HFFc6 (cell line): Measurements from ENCODE around the gene TECPR2. TPM values are rescaled to one million over a fixed set of nuclear protein-coding genes. Genes with fewer than 3 reads are reported as not detected.

Experiments
- DNase-seq: peaks from one replicate; pipeline ENCODE4 v3.0.0-alpha.2; 2018
- H3K27ac Mint-ChIP-seq: 2 replicates; pipeline ENCODE4 v1.8.0; 2020; ENCODE audit warnings: mild to moderate bottlenecking, mixed read lengths
- H3K27me3 Mint-ChIP-seq: 2 replicates; pipeline ENCODE4 v1.8.0; 2021; ENCODE audit warnings: mild to moderate bottlenecking, moderate library complexity, mixed read lengths; ENCODE audit not compliant: insufficient read depth
- H3K36me3 Mint-ChIP-seq: 2 replicates; pipeline ENCODE4 v1.8.0; 2021; ENCODE audit warnings: low read depth, mixed read lengths
- H3K4me1 Mint-ChIP-seq: 2 replicates; pipeline ENCODE4 v1.8.0; 2020; ENCODE audit warnings: low read depth, mixed read lengths
- H3K4me3 Mint-ChIP-seq: 2 replicates; pipeline ENCODE4 v1.8.0; 2020; ENCODE audit warnings: mild to moderate bottlenecking, moderate library complexity, mixed read lengths
- H3K9me3 Mint-ChIP-seq: 2 replicates; pipeline ENCODE4 v1.8.0; 2020; ENCODE audit warnings: mild to moderate bottlenecking, mixed read lengths
- CTCF ChIP-seq: fragments of 200-600 bp; sonication (generic); IDR thresholded peaks from 2 replicates; pipeline ENCODE4 v1.5.0; 2021; ENCODE audit warnings: antibody characterized with exemption, mild to moderate bottlenecking
- total RNA-seq, 6 experiments: library from RNA; stranded (reverse); fragmentation: NEBNext Ultra II Directional; extraction: Animal tissue kit (Norgen Biotek cat#: 25700); gene quantifications; 2 replicates in 1 of 6; 3 replicates in 5 of 6; pipeline ENCODE4 v1.2.3, GENCODE V29; 2021

TECPR2 gene
- total RNA-seq, 6 experiments from 2014 or later: 22.0 to 29.6 (median 26.4) TPM

- Mint-ChIP-seq H3K9me3 (no peaks in the 10 kb centered on the region), H3K27me3 (peaks cover 7% of the 10 kb centered on the region; the same call in 1 of the 2 replicates), H3K36me3 (peaks cover 11% of the 10 kb centered on the region; the same call in 1 of the 2 replicates), H3K27ac (no peak overlapping the region), H3K4me3 (no peak overlapping the region), H3K4me1 (peaks cover 9% of the 10 kb centered on the region)
- no peak for TF ChIP-seq CTCF
- DNase-seq: no peak
These were observed 141.7 kb downstream of the TECPR2 start for GRCh38 chr14:102504328-102504999.

- H3K9me3 Mint-ChIP-seq: no peaks in the 10 kb centered on the region
- H3K4me3 Mint-ChIP-seq: no peak overlapping the region
- peaks cover 7% of the 10 kb centered on the region for H3K4me1 Mint-ChIP-seq
- no peak for TF ChIP-seq CTCF
- H3K27ac Mint-ChIP-seq: no peak overlapping the region
- H3K27me3 Mint-ChIP-seq: peaks cover 7% of the 10 kb centered on the region
- DNase-seq: no peak
- peaks cover 8% of the 10 kb centered on the region; the same call in 1 of the 2 replicates for H3K36me3 Mint-ChIP-seq
These were observed 142.4 kb downstream of the TECPR2 start for GRCh38 chr14:102505000-102505619.

- H3K4me3 Mint-ChIP-seq: no peak overlapping the region
- H3K36me3 Mint-ChIP-seq: peaks cover 5% of the 10 kb centered on the region; the same call in 1 of the 2 replicates
- H3K27ac Mint-ChIP-seq: no peak overlapping the region
- TF ChIP-seq CTCF: no peak
- DNase-seq: no peak
- H3K27me3 Mint-ChIP-seq: peaks cover 4% of the 10 kb centered on the region
- no peaks in the 10 kb centered on the region; the same call in 1 of the 2 replicates for H3K4me1 Mint-ChIP-seq
- H3K9me3 Mint-ChIP-seq: no peaks in the 10 kb centered on the region
These were observed 143.3 kb downstream of the TECPR2 start for GRCh38 chr14:102505775-102506625.

- H3K9me3 Mint-ChIP-seq: no peaks in the 10 kb centered on the region
- H3K27ac Mint-ChIP-seq: no peak overlapping the region
- no peak overlapping the region for H3K4me3 Mint-ChIP-seq
- peaks cover 4% of the 10 kb centered on the region for H3K27me3 Mint-ChIP-seq
- peaks cover 5% of the 10 kb centered on the region; the same call in 1 of the 2 replicates for H3K36me3 Mint-ChIP-seq
- DNase-seq: no peak
- H3K4me1 Mint-ChIP-seq: no peaks in the 10 kb centered on the region
- no peak for TF ChIP-seq CTCF
These were observed 143.8 kb downstream of the TECPR2 start for GRCh38 chr14:102506626-102506925.

GRCh38 chr14:102507081-102507856 lies 144.5 kb downstream of the TECPR2 start:
- TF ChIP-seq CTCF: no peak
- Mint-ChIP-seq H3K4me1 (no peaks in the 10 kb centered on the region), H3K9me3 (no peaks in the 10 kb centered on the region), H3K27ac (no peak overlapping the region), H3K27me3 (peaks cover 4% of the 10 kb centered on the region), H3K4me3 (no peak overlapping the region), H3K36me3 (peaks cover 5% of the 10 kb centered on the region; the same call in 1 of the 2 replicates)
- DNase-seq: no peak
